Body of pancreas (tissue), 4 donors: ENCODE results near the gene DHCR7.

Experiments
- CTCF ChIP-seq, 7 experiments: fragments of 450-650 bp in 4 of 7; fragments of 200-600 bp in 3 of 7; sonication (generic) in 3 of 7; IDR thresholded peaks; one replicate each; pipeline ENCODE4 v1.5.1; 2016 to 2019; ENCODE audit warnings: antibody characterized with exemption in 7 of 7
- POLR2A ChIP-seq, 3 donors: fragments of 450-650 bp; IDR thresholded peaks; one replicate each; pipeline ENCODE4 v1.6.1; 2016; ENCODE audit warnings: antibody characterized with exemption in 3 of 3, mild to moderate bottlenecking in 2 of 3

- TF ChIP-seq POLR2A (IDR thresholded peaks at IDR 0.05) (no peak), CTCF (IDR thresholded peaks at IDR 0.05) (no peak)
These were observed 16.9 kb downstream of the DHCR7 start for GRCh38 chr11:71431271-71431670.
